ENCODE data around the gene ZBTB39. TPM values are rescaled to one million over a fixed set of nuclear protein-coding genes. Genes with fewer than 3 reads are reported as not detected.

ZBTB39 gene
- total RNA-seq, 4 donors from 2014 or later: 5.2 to 6.1 (median 6.1) TPM

DNA sequence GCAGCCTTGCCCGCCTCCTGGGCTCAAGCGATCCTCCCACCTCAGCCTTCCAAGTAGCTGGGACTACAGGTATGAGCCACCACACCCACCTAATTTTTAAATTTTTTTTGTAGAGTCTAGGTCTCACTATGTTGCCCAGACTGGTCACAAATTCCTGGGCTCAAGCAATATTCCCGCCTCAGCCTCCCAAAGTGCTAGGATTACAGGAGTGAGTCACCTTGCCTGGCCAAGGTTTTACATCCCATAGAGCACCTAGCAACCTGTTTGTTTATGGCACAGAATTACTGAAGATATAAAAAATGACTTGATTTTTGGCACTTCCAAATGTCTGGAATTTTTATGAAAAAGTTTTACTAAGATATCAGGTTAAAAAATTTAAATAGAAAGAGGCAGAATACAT, 27.1 kb upstream of the ZBTB39 start:
- no peak overlapping the region for H3K4me3 ChIP-seq (ENCODE audit: low read depth, poor library complexity, severe bottlenecking)
- DNase-seq (ENCODE audit: low spot score in 2 of 2): no peak
- intact Hi-C loops (cut with DNase I; ENCODE audit: low total_unique reads): no loop called here
- no peak for TF ChIP-seq POLR2A (IDR thresholded peaks at IDR 0.05)
- TF ChIP-seq, protein P1, sequence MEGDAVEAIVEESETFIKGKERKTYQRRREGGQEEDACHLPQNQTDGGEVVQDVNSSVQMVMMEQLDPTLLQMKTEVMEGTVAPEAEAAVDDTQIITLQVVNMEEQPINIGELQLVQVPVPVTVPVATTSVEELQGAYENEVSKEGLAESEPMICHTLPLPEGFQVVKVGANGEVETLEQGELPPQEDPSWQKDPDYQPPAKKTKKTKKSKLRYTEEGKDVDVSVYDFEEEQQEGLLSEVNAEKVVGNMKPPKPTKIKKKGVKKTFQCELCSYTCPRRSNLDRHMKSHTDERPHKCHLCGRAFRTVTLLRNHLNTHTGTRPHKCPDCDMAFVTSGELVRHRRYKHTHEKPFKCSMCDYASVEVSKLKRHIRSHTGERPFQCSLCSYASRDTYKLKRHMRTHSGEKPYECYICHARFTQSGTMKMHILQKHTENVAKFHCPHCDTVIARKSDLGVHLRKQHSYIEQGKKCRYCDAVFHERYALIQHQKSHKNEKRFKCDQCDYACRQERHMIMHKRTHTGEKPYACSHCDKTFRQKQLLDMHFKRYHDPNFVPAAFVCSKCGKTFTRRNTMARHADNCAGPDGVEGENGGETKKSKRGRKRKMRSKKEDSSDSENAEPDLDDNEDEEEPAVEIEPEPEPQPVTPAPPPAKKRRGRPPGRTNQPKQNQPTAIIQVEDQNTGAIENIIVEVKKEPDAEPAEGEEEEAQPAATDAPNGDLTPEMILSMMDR (IDR thresholded peaks at IDR 0.05): no peak
- 53 to 61% methylated on average over 3 of the region's 3 CpGs for WGBS, 2 donors

DNA sequence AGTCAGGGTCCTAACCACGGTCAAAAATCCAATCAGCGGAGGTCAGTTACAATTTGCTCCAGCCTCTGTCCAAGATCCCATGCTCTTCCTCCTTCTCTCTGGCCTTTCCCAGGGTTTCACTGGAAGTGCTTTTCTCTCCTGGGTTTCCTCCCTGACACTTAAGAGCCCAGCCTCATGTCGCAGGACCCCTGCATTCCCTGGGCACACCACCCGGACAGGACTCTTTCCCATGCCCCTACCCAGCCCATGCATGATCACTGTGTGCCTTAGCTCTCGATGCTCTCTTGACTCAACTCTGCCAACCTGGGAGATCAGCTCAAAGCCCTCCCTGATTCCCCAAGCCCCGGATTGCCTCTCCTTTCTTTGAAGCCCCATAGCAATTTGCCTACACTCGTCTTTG, 25.4 kb upstream of the ZBTB39 start:
- DNase-seq (ENCODE audit: low spot score in 2 of 2): no peak
- intact Hi-C loops (cut with DNase I; ENCODE audit: low total_unique reads): no loop called here
- no peak overlapping the region for H3K4me3 ChIP-seq (ENCODE audit: low read depth, poor library complexity, severe bottlenecking)
- 77 to 80% methylated on average over 7 of the region's 7 CpGs for WGBS, 2 donors
- TF ChIP-seq, protein P1 (IDR thresholded peaks at IDR 0.05): no peak
- TF ChIP-seq POLR2A (IDR thresholded peaks at IDR 0.05): no peak

DNA sequence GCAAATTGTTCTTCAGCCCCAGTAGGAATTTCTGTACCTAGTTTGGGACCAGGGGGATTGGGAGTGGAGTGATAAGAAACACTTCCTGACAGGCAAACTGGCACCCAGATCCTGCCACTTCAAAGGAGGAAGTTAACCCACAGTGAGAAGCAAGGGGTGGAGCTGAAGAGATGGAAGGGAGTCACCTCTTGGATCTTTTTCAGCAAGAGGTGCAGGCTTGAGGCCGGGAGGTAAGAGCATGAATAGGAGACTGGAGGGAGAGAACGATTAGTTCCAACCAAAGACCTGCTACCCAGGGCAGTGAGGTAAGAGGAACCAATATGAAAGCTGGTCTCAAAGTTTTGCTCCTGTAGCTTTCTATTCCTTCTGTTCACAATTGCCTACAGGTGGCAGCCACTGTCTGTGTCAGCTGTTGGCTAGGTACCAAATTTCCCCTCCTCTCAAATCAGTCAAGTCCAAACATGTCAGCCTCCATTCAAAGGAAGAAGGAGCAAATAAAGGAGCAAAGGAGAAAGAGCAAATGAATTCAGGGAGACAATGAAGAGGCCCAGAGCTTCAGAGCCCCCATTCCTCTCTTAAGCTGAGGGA, 24.9 kb upstream of the ZBTB39 start:
- 10 to 32% methylated on average over 2 of the region's 2 CpGs for WGBS, 2 donors
- DNase-seq (ENCODE audit: low spot score in 2 of 2): no peak
- TF ChIP-seq, protein P1 (IDR thresholded peaks at IDR 0.05): no peak
- TF ChIP-seq POLR2A (IDR thresholded peaks at IDR 0.05): no peak
- intact Hi-C loops (cut with DNase I; ENCODE audit: low total_unique reads): no loop called here
- no peak overlapping the region for H3K4me3 ChIP-seq (ENCODE audit: low read depth, poor library complexity, severe bottlenecking)

GRCh38 chr12:57029457-57029856, 23.1 kb upstream of the ZBTB39 start:
- intact Hi-C loops (cut with DNase I; ENCODE audit: low total_unique reads): no loop called here
- no peak for DNase-seq (ENCODE audit: low spot score in 2 of 2)

GRCh38 chr12:57027805-57028153, 21.4 kb upstream of the ZBTB39 start:
- DNase-seq (ENCODE audit: low spot score in 2 of 2): no peak
- 72 to 75% methylated on average over 5 of the region's 5 CpGs for WGBS, 2 donors
- intact Hi-C loops (cut with DNase I; ENCODE audit: low total_unique reads): no loop called here
- no peak for TF ChIP-seq POLR2A (IDR thresholded peaks at IDR 0.05)
- TF ChIP-seq, protein P1 (IDR thresholded peaks at IDR 0.05): no peak
- H3K4me3 ChIP-seq (ENCODE audit: low read depth, poor library complexity, severe bottlenecking): no peak overlapping the region

More at GRCh38 chr12:57029457-57029856, 23.1 kb upstream of the ZBTB39 start:
- 91 to 92% methylated on average over 7 of the region's 7 CpGs for WGBS, 2 donors
- no peak overlapping the region for H3K4me3 ChIP-seq (ENCODE audit: low read depth, poor library complexity, severe bottlenecking)
- TF ChIP-seq, protein P1 (IDR thresholded peaks at IDR 0.05): no peak
- no peak for TF ChIP-seq POLR2A (IDR thresholded peaks at IDR 0.05)

Measured in lower leg skin (tissue), 4 donors.